SJSA1 (cell line): ENCODE results near the gene TPRA1. TPM values are rescaled to one million over a fixed set of nuclear protein-coding genes. Genes with fewer than 3 reads are reported as not detected.

Source experiments
- total RNA-seq: library from RNA; depleted of rRNA; stranded (reverse); fragments of >200 nt; shearing (Covaris generic); gene quantifications from 2 replicates; pipeline ENCODE4 v1.2.3, GENCODE V29; 2014; rRNA removed

Gene TPRA1
- total RNA-seq, 1 experiment from 2014 or later, result 60.5 TPM

Other genes starting within 250 kb of the TPRA1 start
- gene MCM2, start 7.7 kb upstream of the TPRA1 start, total RNA-seq, result 90.1 and 130 TPM in 2 replicates
- 0.94 and 2.6 TPM in 2 replicates for gene PODXL2, start 38.5 kb upstream of the TPRA1 start, total RNA-seq
- gene ABTB1, start 82.2 kb upstream of the TPRA1 start, total RNA-seq, result 1.3 and 1.4 TPM in 2 replicates
- gene MGLL, start 231.8 kb upstream of the TPRA1 start, total RNA-seq, result 31.9 and 47.7 TPM in 2 replicates